ENCODE results near the gene PBOV1. TPM values are rescaled to one million over a fixed set of nuclear protein-coding genes. Genes with fewer than 3 reads are reported as not detected.
"Not testable (repeated sequence)": the region's sequence is repeated elsewhere in the genome, so short reads cannot be mapped to it uniquely, and the experiment has no call there.

The PBOV1 gene
- total RNA-seq, 4 donors from 2014 or later, result not detected

DNA sequence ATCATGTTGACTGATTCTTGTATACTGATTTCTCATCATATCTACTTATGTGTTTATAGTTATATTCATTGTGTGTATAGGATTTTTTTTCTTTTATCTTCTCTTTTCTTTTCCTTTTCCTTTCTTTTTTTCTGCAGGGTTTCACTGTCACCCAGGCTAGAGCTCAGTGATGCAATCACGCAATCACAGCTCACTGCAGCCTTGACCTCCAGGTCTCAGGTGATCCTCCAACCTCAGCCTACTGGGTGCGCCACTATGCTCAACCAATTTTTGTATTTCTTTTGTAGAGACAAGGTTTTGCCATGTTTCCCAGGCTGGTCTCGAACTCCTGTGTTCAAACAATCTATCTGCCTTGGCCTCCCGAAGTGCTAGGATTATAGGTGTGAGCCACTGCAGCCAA is 1.6 kb upstream of the PBOV1 start:
- no peak for DNase-seq
- intact Hi-C loops (cut with DNase I), result no loop called here
- no peak for TF ChIP-seq POLR2A (IDR thresholded peaks at IDR 0.05)
- TF ChIP-seq CTCF (IDR thresholded peaks at IDR 0.05), result no peak
- H3K27me3 ChIP-seq, result no peaks in the 10 kb centered on the region
- WGBS, 2 donors, result 94 to 97% methylated on average over 4 of the region's 4 CpGs
- H3K4me3 ChIP-seq (replicated peaks in 1 of 3), result no peak overlapping the region
- no peak overlapping the region for H3K27ac ChIP-seq
- H3K9me3 ChIP-seq, result no peaks in the 10 kb centered on the region
- no peaks in the 10 kb centered on the region for H3K4me1 ChIP-seq
- no peaks in the 10 kb centered on the region for H3K36me3 ChIP-seq

DNA sequence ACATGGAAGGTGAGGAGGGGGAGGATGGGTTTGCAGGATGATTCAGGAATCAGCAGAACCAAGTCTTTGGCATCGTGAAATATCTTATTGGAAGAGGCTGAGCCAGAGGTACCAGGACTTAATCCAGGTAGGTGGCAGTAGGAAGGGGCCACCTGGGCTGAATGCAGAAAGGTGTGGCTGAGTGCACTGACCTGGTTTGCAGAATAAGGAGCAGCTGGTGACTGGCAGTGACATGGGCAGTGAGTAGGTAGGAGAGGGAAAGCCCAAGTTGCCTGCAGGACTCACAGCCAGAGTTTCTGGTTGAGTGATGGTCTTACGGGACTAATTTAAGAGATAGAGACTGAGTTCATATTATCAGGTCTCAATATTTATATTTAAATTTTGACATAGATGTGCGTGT is 1.1 kb upstream of the PBOV1 start:
- 87 to 95% methylated on average over 3 of the region's 3 CpGs for WGBS, 2 donors
- Histone ChIP-seq H3K9me3 (no peaks in the 10 kb centered on the region), H3K27me3 (no peaks in the 10 kb centered on the region), H3K4me3 (replicated peaks in 1 of 3) (no peak overlapping the region), H3K4me1 (no peaks in the 10 kb centered on the region), H3K27ac (no peak overlapping the region), H3K36me3 (no peaks in the 10 kb centered on the region)
- no peak for TF ChIP-seq CTCF (IDR thresholded peaks at IDR 0.05)
- TF ChIP-seq POLR2A (IDR thresholded peaks at IDR 0.05), result no peak
- DNase-seq, result no peak
- intact Hi-C loops (cut with DNase I), result no loop called here

DNA sequence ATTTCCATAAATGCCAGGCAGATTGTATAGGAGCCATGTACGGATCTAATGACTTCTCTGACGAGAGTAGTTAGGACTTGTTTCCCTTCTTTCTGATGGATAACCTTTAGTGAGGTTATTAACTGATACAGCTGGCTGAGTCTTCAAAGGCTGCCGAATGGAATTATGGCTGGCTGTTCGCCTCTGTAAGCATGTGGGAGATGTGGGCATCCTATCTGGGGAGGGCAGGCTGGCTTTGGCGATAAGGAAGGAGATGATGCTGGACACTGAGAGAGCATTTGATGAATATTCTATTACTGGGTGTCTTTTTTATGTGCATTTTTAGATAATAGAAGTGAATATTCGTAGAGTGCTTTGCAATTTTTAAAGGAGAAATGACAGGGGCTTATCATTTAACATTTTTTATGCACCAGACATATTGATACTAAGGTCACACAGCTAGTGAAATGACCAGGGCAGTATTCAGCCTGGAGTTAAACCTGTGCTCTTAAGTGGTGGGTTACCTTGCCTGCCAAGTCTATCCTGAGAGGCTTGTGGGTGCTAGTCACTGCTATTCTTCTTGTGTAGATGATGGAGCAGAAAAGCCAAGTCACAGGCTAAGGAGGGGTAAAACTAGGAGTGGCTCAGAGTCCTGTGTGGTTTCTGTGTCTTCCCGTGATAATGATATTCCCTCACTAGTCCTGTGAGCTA is 3.1 kb downstream of the PBOV1 start:
- Histone ChIP-seq H3K9me3 (no peaks in the 10 kb centered on the region), H3K4me1 (no peaks in the 10 kb centered on the region), H3K27ac (no peak overlapping the region), H3K36me3 (no peaks in the 10 kb centered on the region), H3K27me3 (no peaks in the 10 kb centered on the region), H3K4me3 (replicated peaks in 1 of 3) (no peak overlapping the region)
- no peak for DNase-seq
- 83 to 86% methylated on average over 7 of the region's 7 CpGs for WGBS, 2 donors
- TF ChIP-seq POLR2A (IDR thresholded peaks at IDR 0.05) (no peak), CTCF (IDR thresholded peaks at IDR 0.05) (no peak)
- intact Hi-C loops (cut with DNase I), result no loop called here

DNA sequence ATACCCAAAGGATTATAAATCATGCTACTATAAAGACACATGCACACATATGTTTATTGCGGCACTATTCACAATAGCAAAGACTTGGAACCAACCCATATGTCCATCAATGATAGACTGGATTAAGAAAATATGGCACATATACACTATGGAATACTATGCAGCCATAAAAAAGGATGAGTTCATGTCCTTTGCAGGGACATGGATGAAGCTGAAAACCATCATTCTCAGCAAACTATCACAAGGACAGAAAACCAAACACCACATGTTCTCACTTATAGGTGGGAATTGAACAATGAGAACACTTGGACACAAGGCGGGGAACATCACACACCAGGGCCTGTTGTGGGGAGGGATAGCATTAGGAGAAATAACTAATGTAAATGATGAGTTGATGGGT is 5.8 kb downstream of the PBOV1 start:
- H3K9me3 ChIP-seq; intact Hi-C loops (cut with DNase I); H3K4me3 ChIP-seq (replicated peaks in 1 of 3); H3K4me1 ChIP-seq; H3K36me3 ChIP-seq; H3K27ac ChIP-seq; H3K27me3 ChIP-seq; DNase-seq: not testable (repeated sequence)
- WGBS, 2 donors, result 95 to 100% methylated on average over 2 of the region's 2 CpGs

DNA sequence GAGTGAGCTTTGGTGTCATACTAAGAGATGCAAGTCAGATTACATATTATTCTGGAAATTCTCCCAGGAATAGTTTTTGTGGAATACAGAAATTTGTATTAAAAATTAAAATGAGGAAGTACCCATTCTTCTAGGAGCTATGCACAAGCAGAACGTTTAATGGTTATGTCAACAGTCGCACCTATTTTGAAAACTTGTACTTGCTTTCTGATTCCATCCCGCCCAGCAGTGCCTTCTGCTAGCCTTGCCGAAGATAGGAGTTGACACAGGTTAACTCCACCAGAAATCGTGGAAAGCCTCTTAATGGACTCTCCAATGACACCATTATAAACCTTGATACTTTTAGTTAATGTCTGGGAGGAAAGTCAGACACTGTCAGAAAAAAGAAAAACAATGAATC is 6.7 kb downstream of the PBOV1 start:
- Histone ChIP-seq H3K27ac (no peak overlapping the region), H3K4me3 (replicated peaks in 1 of 3) (no peak overlapping the region), H3K27me3 (no peaks in the 10 kb centered on the region), H3K9me3 (no peaks in the 10 kb centered on the region), H3K4me1 (no peaks in the 10 kb centered on the region), H3K36me3 (no peaks in the 10 kb centered on the region)
- 74 to 78% methylated on average over 5 of the region's 5 CpGs for WGBS, 2 donors
- intact Hi-C loops (cut with DNase I), result no loop called here
- TF ChIP-seq POLR2A (IDR thresholded peaks at IDR 0.05), result no peak
- no peak for TF ChIP-seq CTCF (IDR thresholded peaks at IDR 0.05)
- no peak for DNase-seq

Measured in thyroid gland (tissue), 4 donors.